ENCODE data around the gene ALG2. TPM values are rescaled to one million over a fixed set of nuclear protein-coding genes. Genes with fewer than 3 reads are reported as not detected.

The ALG2 gene
- polyA plus RNA-seq, 1 of the 3 experiments (the other 2 are of a cell fraction) = 31.6 TPM

DNA sequence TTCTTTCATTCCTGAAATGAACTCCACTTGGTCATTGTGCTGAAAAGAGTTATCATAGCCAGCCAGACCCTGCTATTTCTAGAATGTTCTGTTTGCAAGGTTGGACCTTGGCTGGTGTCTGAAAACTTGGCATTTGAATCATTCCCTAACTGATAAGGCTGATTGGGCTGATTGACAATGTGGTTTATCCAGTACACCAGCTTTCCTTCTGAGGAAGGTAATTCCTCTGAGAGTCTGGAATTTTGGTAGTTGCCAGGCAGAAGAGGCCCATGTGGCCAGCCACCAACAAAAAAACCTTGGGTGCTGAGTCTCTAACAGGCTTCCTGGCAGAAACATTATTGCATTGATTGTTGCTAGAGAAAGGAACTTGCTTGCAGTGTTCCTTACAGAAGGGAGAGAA, 15.6 kb upstream of the ALG2 start:
- Histone ChIP-seq H3K9me2 (no peaks in the 10 kb centered on the region), H3K4me2 (no peak overlapping the region), H3K27ac (ENCODE audit: low read depth in 2 of 2, low read length in 1 of 2) (no peak overlapping the region), H3F3A (replicated peaks; ENCODE audit: insufficient read depth) (no peaks in the 10 kb centered on the region), H3K27me3 (ENCODE audit: insufficient read depth) (no peaks in the 10 kb centered on the region), H3K4me1 (ENCODE audit: control insufficient read depth in 1 of 2, insufficient read depth in 2 of 2, low read depth in 1 of 2, low read length in 1 of 2) (peaks cover 5 to 9% of the 10 kb centered on the region in 2 experiments; a peak in 3 of 4 replicates), H4K20me1 (ENCODE audit: insufficient read depth) (no peaks in the 10 kb centered on the region), H3K79me2 (ENCODE audit: insufficient read depth) (no peaks in the 10 kb centered on the region), H2AFZ (ENCODE audit: low read depth) (no peak overlapping the region), H3K36me3 (replicated peaks in 1 of 2; ENCODE audit: control insufficient read depth in 1 of 2, insufficient read depth in 2 of 2, low read length in 1 of 2) (peaks cover 5 to 13% of the 10 kb centered on the region in 2 experiments), H3K9me3 (no peaks in the 10 kb centered on the region), H3K9ac (no peak overlapping the region), H3K4me3 (ENCODE audit: low read depth in 2 of 2, low read length in 1 of 2) (no peak overlapping the region)
- ChIA-PET POLR2A (no interaction called here), CTCF (interaction anchor here (1.0 kb wide), 2 partner anchors 9 to 74 kb away, joined by 3 to 5 read pairs; no protein-coding TSS in a partner anchor)
- TF ChIP-seq TCF12 (IDR thresholded peaks at IDR 0.05) (no peak), RFX5 (IDR thresholded peaks at IDR 0.05; ENCODE audit: low read length) (no peak), FOXM1 (IDR thresholded peaks at IDR 0.05; ENCODE audit: low read depth) (no peak), YY1 (IDR thresholded peaks at IDR 0.05; ENCODE audit: low read depth) (no peak), SMC3 (IDR thresholded peaks at IDR 0.05; ENCODE audit: low read depth, low read length) (no peak), FOSL2 (IDR thresholded peaks at IDR 0.05; ENCODE audit: borderline replicate concordance, low read depth) (no peak)
- TF ChIP-seq, protein P1, sequence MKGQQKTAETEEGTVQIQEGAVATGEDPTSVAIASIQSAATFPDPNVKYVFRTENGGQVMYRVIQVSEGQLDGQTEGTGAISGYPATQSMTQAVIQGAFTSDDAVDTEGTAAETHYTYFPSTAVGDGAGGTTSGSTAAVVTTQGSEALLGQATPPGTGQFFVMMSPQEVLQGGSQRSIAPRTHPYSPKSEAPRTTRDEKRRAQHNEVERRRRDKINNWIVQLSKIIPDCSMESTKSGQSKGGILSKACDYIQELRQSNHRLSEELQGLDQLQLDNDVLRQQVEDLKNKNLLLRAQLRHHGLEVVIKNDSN (IDR thresholded peaks at IDR 0.05; ENCODE audit: borderline replicate concordance, low read depth) = no peak
- DNase-seq = no peak

DNA sequence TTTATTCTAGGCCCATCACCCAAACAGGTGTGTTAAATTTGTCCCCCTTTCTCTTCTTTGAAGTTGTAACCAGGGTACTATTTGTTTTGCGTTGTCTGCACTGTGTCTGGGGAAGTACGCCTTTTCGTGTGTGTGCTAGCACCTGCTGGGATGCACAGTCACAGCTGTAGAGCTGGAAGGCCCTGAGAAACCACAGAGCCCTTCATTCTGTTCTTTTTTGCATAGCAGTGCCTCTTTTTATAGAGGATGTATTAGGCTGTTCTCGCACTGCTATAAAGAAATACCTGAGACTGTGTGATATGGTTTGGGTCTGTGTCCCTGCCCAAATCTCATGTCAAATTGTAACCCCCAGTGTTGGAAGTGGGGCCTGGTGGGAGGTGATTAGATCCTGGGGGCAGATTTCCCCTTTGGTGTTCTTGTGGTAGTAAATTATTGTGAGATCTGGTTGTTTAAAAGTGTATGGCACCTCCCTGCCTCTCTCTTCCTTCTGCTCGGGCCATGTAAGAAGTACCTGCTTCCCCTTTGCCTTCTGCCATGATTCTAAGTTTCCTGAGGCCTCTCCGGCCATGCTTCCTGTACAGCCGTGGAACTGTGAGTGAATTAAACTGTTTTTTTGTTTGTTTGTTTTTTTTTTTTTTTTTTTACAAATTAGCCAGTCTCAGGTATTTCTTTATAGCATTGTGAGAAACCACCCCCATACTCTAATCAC, 14.3 kb upstream of the ALG2 start:
- Histone ChIP-seq H2AFZ (ENCODE audit: low read depth) (no peak overlapping the region), H3K9ac (no peak overlapping the region), H3K27me3 (ENCODE audit: insufficient read depth) (no peaks in the 10 kb centered on the region), H3K27ac (ENCODE audit: low read depth in 2 of 2, low read length in 1 of 2) (no peak overlapping the region), H3K36me3 (replicated peaks in 1 of 2; ENCODE audit: control insufficient read depth in 1 of 2, insufficient read depth in 2 of 2, low read length in 1 of 2) (peaks cover 10 to 26% of the 10 kb centered on the region in 2 experiments), H3K79me2 (ENCODE audit: insufficient read depth) (no peaks in the 10 kb centered on the region), H3K4me1 (ENCODE audit: control insufficient read depth in 1 of 2, insufficient read depth in 2 of 2, low read depth in 1 of 2, low read length in 1 of 2) (peaks cover 5 to 9% of the 10 kb centered on the region in 2 experiments; a peak in 3 of 4 replicates), H4K20me1 (ENCODE audit: insufficient read depth) (no peaks in the 10 kb centered on the region), H3K9me3 (no peaks in the 10 kb centered on the region), H3F3A (replicated peaks; ENCODE audit: insufficient read depth) (no peaks in the 10 kb centered on the region), H3K4me3 (ENCODE audit: low read depth in 2 of 2, low read length in 1 of 2) (no peak overlapping the region), H3K4me2 (no peak overlapping the region), H3K9me2 (no peaks in the 10 kb centered on the region)
- DNase-seq = no peak
- no peak for TF ChIP-seq EZH2phosphoT487 (IDR thresholded peaks at IDR 0.05; ENCODE audit: borderline replicate concordance, low read depth)
- TF ChIP-seq SMC3 (IDR thresholded peaks at IDR 0.05; ENCODE audit: low read depth, low read length) = no peak
- TF ChIP-seq, protein P2, sequence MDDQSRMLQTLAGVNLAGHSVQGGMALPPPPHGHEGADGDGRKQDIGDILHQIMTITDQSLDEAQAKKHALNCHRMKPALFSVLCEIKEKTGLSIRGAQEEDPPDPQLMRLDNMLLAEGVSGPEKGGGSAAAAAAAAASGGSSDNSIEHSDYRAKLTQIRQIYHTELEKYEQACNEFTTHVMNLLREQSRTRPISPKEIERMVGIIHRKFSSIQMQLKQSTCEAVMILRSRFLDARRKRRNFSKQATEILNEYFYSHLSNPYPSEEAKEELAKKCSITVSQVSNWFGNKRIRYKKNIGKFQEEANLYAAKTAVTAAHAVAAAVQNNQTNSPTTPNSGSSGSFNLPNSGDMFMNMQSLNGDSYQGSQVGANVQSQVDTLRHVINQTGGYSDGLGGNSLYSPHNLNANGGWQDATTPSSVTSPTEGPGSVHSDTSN (IDR thresholded peaks at IDR 0.05) = no peak
- TF ChIP-seq RAD21 (IDR thresholded peaks at IDR 0.05; ENCODE audit: low read length) = no peak
- no peak for TF ChIP-seq SIN3A (IDR thresholded peaks at IDR 0.05; ENCODE audit: borderline replicate concordance, low read depth, low read length)
- TF ChIP-seq, protein P3, sequence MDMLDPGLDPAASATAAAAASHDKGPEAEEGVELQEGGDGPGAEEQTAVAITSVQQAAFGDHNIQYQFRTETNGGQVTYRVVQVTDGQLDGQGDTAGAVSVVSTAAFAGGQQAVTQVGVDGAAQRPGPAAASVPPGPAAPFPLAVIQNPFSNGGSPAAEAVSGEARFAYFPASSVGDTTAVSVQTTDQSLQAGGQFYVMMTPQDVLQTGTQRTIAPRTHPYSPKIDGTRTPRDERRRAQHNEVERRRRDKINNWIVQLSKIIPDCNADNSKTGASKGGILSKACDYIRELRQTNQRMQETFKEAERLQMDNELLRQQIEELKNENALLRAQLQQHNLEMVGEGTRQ (IDR thresholded peaks at IDR 0.05; ENCODE audit: borderline replicate concordance, low read depth, low read length) = no peak
- no peak for TF ChIP-seq EP300 (IDR thresholded peaks at IDR 0.05; ENCODE audit: borderline replicate concordance in 1 of 2, low read depth in 1 of 2, low read length in 1 of 2)
- TF ChIP-seq ELF1 (IDR thresholded peaks at IDR 0.05) = no peak
- no peak for TF ChIP-seq MXI1 (IDR thresholded peaks at IDR 0.05; ENCODE audit: low read depth, low read length)
- TF ChIP-seq FOXJ3 (CRISPR knock-in tag; IDR thresholded peaks at IDR 0.05) = no peak
- TF ChIP-seq RCOR1 (IDR thresholded peaks at IDR 0.05; ENCODE audit: low read length) = no peak
- TF ChIP-seq JUND (IDR thresholded peaks at IDR 0.05) = no peak
- no peak for TF ChIP-seq MEF2A (IDR thresholded peaks at IDR 0.05; ENCODE audit: borderline replicate concordance, low read depth)
- no peak for TF ChIP-seq NRF1 (IDR thresholded peaks at IDR 0.05; ENCODE audit: low read depth, low read length)
- TF ChIP-seq GABPA (IDR thresholded peaks at IDR 0.05; ENCODE audit: low read depth) = no peak
- TF ChIP-seq, protein P4, sequence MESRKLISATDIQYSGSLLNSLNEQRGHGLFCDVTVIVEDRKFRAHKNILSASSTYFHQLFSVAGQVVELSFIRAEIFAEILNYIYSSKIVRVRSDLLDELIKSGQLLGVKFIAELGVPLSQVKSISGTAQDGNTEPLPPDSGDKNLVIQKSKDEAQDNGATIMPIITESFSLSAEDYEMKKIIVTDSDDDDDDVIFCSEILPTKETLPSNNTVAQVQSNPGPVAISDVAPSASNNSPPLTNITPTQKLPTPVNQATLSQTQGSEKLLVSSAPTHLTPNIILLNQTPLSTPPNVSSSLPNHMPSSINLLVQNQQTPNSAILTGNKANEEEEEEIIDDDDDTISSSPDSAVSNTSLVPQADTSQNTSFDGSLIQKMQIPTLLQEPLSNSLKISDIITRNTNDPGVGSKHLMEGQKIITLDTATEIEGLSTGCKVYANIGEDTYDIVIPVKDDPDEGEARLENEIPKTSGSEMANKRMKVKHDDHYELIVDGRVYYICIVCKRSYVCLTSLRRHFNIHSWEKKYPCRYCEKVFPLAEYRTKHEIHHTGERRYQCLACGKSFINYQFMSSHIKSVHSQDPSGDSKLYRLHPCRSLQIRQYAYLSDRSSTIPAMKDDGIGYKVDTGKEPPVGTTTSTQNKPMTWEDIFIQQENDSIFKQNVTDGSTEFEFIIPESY (IDR thresholded peaks at IDR 0.05; ENCODE audit: borderline replicate concordance, low read depth) = no peak
- TF ChIP-seq FOXM1 (IDR thresholded peaks at IDR 0.05; ENCODE audit: low read depth) = no peak
- TF ChIP-seq TAF1 (IDR thresholded peaks at IDR 0.05; ENCODE audit: borderline replicate concordance, low read depth, low read length) = no peak
- 96% methylated on average over 7 of the region's 7 CpGs for WGBS (ENCODE audit: low lambda C conversion rate)
- ChIA-PET CTCF (no interaction called here), POLR2A (no interaction called here)
